ENCODE measurements around the gene PNN.
"Not testable (repeated sequence)": the region's sequence is repeated elsewhere in the genome, so short reads cannot be mapped to it uniquely, and the experiment has no call there.

PNN gene

GRCh38 chr14:39181026-39181692, 6.1 kb downstream of the PNN start:
- DNase-seq (ENCODE audit: low read depth) = no peak

GRCh38 chr14:39181693-39182047, 6.6 kb downstream of the PNN start:
- no peak for DNase-seq (ENCODE audit: low read depth)

- no peak for DNase-seq (ENCODE audit: low read depth)
Measured at GRCh38 chr14:39182770-39183684, 8.0 kb downstream of the PNN start.

- not testable (repeated sequence) for DNase-seq (ENCODE audit: low read depth)
Measured at GRCh38 chr14:39183685-39184003, 8.6 kb downstream of the PNN start.

GRCh38 chr14:39184628-39185255, 9.7 kb downstream of the PNN start:
- no peak for DNase-seq (ENCODE audit: low read depth)

GRCh38 chr14:39185256-39186049, 10.4 kb downstream of the PNN start:
- no peak for DNase-seq (ENCODE audit: low read depth)

DNA sequence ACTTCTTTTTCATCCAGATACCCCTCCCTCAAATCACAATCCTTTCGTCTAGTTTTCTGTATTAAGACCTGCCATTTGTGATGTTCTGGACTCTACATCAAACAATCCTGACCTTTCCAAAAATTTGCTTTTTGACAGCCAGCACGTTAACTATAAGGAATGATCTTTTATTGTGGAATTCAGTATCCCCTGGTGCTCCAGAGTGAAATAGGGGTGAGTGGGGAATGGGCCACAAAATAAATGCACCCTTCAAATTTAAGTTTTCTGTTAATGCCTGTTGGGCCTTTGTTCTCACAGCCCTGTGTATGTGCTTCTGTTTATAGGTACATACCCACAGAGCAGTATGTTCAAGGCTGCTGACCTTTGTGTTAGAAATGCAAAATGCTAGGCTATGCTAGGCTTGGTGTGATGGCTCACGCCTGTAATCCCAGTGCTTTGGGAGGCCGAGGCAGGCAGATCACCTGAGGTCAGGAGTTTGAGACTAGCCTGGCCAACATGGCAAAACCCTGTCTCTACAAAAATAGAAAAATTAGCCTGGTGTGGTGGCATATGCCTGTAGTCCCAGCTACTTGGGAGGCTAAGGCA, 12.0 kb downstream of the PNN start:
- no peak for DNase-seq (ENCODE audit: low read depth)

DNA sequence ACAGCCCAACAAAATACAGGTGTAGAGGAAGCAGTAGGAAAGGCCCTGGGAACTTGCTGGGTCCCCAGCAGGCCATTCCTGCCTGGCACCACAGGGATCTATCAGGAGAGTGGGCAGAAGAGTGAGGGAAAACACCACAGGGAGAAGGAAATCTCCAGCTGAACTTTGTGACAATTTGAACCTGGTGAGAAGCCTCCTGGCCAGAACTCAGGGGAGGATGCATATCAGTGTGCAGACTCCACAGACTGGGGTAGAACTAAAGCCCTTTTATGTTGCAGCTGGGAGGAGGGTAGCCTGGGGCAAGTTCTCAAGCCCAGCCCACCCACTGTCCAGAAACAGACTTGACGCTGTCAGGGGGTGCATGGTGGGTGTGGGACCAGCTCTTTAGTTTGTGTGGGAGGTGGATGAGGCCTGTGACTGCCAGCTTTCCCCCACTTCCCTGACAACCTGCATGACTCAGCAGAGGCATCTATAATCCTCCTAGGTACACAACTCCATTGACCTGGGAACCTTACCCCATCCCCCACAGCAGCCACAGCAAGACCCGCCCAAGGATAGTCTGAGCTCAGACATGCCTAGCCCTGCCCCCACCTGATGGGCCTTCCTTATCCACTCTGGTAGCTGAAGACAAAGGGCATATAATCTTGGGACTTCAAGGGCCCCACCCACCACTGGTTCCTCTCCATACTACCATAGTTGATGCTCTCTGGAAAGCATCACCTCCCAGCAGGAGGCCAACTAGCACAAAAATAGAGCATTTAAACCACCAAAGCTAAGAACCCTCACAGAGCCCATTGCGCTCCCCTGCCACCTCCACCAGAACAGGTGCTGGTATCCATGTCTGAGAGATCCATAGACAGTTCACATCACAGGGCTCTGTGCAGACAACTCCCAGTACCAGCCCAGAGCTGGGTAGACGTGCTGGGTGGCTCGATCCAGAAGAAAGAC, 28.9 kb downstream of the PNN start:
- DNase-seq (ENCODE audit: low read depth) = no peak

DNA sequence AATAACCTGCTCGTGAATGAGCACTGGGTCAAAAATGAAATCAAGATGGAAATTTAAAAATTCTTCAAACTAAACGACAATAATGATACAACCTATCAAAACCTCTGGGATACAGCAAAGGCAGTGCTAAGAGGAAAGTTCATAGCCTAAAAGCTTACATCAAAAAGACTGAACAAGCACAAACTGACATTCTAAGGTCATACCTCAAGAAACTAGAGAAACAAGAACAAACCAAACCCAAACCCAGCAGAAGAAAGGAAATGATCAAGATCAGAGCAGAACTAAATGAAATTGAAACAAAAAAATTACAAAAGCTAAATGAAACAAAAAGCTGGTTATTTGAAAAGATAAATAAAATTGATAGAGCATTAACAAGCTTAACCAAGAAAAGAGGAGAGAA, 32.4 kb downstream of the PNN start:
- DNase-seq (ENCODE audit: low read depth) = not testable (repeated sequence)

DNA sequence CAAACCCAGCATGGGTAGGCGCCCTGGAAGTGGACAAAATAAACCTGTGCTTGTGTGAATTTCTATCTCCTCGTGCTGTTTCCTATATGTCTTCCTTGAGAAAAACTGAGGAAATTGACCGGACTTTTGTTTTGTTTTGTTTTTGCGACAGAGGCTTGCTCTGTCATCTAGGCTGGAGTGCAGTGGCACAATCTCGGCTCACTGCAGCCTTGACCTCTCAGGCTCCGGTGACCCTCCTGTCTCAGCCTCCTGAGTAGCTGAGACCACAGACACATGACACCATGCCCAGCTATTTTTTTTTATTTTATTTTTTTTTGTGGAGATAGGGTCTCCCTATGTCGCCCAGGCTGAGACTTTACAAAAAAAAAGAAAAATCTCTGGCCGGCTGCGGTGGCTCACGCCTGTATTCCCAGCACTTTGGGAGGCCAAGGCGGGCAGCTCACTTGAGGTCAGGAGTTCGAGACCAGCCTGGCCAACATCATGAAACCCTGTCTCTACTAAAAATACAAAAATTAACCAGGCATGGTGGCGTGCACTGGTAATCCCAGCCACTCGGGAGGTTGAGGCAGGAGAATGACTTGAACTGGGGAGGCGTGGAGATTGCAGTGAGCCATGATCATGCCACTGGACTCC, 36.2 kb downstream of the PNN start:
- no peak for DNase-seq (ENCODE audit: low read depth)

DNA sequence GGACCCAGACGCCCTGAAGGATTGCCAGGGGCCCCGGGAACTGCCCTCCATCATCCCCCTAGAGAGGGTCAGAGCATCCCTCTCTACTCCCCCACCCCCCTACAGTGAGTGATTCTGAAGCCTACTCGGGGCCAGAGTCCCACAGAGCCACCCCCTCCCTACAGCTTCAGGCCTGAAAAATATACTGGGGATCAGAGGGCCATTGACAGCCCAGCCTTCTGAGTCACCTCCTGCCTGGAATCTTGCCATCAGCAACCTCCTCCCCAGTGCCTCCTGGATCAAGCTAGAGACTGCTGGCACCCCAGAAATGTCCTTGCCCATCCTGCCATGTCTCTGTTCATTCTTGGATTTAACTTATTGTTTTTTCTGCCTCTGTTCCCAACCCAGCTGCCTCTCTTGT, 37.0 kb downstream of the PNN start:
- no peak for DNase-seq (ENCODE audit: low read depth)

- DNase-seq (ENCODE audit: low read depth) = no peak
Measured at GRCh38 chr14:39212693-39213092, 37.6 kb downstream of the PNN start.

GRCh38 chr14:39217214-39217879, 42.3 kb downstream of the PNN start:
- DNase-seq (ENCODE audit: low read depth) = no peak

GRCh38 chr14:39218171-39218769, 43.2 kb downstream of the PNN start:
- DNase-seq (ENCODE audit: low read depth) = no peak

DNA sequence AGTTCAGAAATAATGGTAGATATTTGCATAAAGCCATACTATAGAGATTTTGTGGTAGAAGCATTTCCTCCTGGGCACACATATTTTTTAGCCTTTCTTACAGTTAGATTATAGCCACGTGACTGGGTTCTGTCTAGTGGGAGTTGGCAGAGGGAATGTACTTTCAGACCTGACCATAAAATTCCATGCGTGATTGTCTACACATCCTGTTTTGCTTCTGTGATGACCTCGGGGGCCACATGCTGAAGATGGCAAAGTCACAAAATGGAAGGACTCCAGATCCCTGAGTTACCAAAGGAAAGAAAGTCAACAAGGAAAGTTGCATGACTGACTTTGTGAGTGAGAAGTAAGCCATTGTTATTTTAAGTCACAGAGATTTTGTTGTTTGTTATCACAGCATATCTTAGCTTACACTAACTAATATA, 44.0 kb downstream of the PNN start:
- DNase-seq (ENCODE audit: low read depth) = no peak

DNA sequence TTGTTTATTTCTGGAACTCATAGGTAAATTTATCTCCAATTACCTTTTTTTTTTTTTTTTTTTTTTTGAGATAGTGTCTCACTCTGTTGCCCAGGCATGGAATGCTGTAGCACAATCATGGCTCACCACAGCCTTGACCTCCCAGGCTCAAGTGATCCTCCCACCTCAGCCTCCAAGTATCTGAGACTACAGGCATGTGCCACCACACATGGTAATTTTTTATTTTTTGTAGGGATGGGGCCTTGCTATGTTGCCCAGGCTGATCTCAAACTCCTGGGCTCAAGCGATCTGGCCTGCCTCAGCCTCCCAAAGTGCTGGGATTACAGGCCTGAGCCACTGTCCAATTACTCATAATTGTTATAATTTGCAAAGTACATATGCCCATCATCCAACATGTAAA, 45.4 kb downstream of the PNN start:
- DNase-seq (ENCODE audit: low read depth) = not testable (repeated sequence)

GRCh38 chr14:39228044-39228443, 53.0 kb downstream of the PNN start:
- DNase-seq (ENCODE audit: low read depth) = no peak

GRCh38 chr14:39228509-39229221, 53.6 kb downstream of the PNN start:
- no peak for DNase-seq (ENCODE audit: low read depth)

- peak; percentile 30 for DNase-seq (ENCODE audit: low read depth)
Measured at GRCh38 chr14:39229222-39229543, 54.1 kb downstream of the PNN start.

All from activated gamma-delta T cell treated with anti-CD3 and anti-CD28 coated beads, Interleukin-2, amount 50 U/mL, for 16 hours (primary cell).